GM19351 (cell line): Measurements from ENCODE around the gene DENND1A.
A peak's percentile ranks its signal among the peaks of the same experiment; 100 is the strongest.

Experiments used
- ATAC-seq: cut with Tn5 transposase; IDR thresholded peaks from one replicate; pipeline ENCODE4 v1.9.1; 2021; ENCODE audit warnings: mild to moderate bottlenecking, moderate library complexity; ENCODE audit not compliant: unreplicated experiment

The DENND1A gene

DNA sequence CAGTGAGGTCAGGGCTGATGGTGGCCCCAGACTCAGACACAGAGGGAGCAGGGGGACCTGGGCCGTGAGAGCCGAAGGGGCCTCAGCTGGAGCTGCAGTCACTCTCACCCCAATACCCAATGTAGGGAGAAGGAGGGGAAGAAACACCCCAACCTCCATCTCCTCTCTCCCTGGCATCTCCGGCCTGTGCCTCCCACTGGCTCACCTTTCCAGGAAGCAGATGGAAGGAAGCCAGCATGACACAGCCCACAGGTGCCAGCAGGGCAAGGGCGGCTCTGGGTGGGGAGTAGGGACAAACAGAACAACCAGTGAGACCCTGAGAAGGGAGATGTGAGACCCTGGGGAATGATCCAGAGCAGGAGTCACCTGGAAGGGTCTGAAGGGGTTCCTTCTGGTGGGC lies 576.9 kb downstream of the DENND1A start:
- no peak for ATAC-seq

DNA sequence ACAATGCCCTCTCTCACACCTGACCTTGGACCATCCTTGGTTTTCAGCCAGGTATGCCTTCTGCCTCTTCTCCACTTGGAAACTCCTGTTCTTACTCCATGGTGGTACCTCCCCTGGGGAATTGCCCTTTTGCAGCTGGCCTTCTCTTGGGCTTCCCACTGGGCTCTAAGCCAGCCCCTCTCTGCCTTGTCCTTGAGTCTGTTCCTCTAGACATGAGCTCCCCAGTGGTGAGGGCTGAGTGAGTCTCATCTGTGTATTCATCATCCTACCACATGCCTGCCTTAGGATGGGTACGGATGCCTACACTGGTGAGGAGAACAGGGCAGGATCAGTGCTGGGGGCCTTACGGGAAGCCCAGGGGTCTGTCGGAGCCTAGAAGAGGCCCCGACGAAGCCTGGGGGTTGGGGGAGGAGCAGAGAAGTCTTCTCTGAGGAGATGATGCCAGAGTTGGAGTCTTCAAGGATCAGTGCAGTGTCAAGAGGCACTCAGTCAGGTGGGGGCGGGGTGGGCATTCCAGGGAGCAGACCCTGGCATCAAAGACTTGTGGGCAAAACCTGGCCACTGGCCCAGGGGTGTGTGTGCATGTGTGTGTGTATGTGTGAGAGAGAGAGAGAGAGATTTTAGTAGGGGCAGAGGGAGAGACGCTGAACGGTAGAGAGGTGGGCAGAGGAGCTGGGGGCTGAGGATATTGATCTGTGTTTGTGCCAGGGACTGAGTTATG lies 579.2 kb downstream of the DENND1A start:
- no peak for ATAC-seq

DNA sequence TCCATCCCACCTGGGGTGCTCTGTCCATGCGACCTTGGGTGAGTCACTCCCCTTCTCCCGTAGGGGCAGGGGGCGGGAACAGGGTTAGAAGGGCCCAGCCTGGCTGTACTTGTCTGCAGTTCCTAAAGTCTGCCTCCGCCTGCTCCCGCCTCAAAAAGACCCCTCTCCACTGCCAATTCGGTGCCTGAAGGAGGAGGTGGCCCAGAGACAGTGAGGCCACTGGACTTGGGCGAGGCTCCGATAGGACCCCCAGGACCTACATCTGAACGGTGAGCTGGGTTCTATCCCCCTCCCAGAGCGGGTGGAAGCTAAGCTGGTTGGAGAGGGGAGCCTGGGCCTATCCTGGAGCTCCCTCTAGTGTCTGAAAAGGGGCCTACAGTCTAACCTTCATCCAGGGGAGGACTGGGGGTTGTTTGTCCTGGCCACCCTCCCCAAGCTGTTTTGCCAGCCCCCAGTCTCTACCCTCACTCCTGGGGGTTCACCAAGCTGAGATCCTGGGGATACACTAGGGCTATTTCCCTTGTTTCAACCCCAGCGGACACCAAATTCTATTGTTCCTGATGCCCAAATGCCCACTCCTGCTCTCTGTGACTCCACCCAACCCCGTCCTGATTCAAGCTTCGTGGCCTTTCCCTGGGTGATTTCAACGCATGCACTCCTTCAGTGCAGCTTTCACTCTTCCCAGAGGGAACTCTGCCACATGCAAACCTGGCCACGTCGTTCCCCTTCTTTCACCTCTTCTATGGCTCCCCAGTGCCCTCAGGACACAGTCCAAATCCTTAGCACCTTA lies 580.0 kb downstream of the DENND1A start:
- peak; percentile 78 for ATAC-seq

DNA sequence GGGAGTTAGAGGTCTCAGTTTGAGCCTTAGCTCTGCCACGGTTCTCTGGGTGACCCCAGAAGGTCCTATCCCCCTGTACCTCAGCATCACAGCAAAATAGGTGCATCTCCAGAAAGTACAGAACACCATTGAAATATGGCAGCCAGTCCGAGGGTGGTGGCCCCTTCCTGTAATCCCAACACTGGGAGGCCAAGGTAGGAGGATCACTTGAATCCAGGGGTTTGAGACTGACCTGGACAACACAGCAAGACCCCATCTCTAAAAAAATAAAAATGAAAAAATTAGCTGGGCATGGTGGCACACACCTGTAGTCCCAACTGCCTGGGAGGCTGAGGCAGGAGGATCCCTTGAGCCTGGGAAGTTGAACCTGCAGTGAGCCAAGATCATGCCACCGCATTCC lies 580.9 kb downstream of the DENND1A start:
- no peak for ATAC-seq

DNA sequence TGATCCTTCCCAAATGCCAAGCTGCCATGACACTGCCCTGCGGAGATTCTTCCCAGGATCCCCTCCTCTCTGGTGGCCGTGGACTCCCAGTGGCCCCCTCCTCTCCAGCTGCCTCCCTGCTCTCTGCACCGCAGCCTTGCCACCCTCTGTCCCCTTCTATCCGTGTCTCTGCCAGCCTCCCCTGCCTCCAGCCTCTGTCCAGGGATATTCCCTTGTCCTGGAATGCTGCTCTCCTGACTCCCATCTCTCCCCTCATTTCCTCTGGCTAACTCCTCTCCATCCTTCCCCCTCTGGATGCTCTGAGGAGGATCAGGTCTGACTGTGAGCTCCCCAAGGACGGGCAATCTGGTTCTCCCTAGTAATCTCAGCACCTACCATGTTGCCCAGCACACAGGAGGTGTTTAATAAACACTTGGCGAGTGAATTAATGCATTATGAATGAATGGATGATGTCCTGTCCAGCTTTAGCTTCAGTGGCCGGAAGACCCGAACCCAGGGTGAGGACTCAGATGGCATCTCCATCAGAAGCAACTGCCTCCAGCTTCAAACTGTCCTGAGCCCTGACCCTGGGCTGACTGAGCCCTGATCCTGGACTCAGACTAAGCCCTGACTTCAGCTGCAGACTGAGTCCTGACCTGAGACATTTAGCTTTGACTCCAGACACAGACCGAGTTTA lies 581.5 kb downstream of the DENND1A start:
- no peak for ATAC-seq

DNA sequence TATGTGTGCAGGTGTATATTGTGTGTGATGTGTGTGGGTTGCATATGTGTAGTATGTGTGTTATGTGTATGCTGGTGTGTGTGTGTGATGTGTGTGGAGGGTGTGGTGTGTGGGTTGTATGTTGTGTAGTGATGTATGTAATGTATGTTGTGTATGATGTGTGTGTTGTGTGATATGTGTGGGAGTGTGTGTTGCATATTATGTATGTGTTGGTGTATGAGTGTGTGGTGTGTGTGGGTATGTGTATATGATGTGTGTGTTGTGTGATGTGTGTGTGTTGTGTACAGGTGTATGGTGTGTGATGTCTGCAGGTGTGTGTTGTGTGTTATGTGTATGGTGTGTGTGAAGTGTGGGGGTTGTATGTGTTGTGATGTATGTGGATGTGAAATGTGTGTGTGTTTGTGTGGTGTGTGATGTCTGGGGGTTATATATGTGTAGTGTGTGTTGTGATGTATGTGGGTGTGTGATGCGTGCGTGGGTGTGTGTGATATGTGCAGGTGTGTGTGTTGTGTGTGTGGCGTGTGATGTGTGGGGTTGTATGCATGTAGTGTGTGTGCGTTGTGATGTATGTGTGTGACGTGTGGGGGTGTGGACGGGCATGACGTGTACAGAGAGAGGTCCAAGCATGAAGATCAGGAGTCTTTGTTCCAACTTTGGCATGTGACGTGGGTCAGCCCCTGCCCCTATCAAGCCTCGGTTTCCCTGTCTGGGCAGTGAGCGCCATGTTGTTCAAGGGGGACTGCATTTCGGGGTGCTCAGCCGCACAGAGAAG lies 582.5 kb downstream of the DENND1A start:
- ATAC-seq, result no peak

DNA sequence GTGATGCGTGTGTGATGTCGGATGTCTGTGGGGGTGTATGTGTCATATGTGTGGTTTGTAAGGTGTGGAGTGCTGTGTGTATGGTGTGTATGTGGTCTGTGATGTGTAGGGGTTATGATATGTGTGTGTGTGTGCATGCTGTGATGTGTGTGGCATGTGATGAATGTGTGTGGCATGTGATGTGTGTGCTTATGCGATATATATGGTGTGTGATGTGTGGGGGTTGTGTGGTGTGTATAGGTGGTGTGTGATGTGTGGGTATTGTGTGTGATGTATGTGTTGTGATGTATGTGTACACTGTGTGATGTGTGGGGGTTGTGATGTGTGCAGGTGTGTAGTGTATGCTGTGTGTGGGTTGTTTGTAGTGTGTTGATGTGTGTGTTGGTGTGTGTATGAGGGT lies 583.1 kb downstream of the DENND1A start:
- ATAC-seq, result no peak

DNA sequence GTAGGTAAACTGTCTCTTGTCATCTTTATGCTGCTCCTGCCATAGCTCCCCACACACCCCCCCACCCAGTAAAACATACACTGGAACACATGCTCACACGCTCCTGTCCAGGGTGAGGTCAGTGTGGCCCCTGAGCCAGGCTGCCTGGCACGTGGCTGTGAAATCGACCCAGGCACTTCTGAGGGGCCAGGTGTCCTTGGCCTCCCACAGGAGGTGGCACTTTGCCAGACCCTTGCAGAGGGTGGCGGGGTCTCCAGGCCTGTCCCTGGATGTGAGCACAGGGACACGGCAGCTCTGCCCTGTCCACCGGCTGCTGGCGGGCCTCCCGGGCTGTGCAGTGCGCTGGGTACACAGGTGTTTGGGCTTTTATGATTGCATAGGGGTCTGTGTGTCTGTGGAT lies 583.9 kb downstream of the DENND1A start:
- ATAC-seq, result no peak

DNA sequence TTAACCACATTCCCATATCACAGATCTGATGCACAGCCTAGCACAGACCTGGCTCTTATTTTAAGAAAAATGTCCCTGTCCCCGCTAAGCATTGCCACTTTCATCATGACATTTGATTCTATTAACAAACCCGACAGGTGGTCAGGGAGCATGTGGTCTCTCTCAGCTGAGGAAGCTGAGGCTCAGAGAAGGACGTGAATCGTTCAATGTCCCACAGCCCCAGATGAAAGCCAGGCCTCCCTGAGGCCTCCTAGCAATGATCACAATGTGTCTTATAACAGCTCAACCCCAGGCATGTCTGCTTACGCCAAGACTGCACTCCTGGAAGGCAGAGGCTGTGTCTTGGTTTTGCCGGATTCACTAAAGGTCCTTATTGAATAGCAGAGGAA lies 584.4 kb downstream of the DENND1A start:
- no peak for ATAC-seq

DNA sequence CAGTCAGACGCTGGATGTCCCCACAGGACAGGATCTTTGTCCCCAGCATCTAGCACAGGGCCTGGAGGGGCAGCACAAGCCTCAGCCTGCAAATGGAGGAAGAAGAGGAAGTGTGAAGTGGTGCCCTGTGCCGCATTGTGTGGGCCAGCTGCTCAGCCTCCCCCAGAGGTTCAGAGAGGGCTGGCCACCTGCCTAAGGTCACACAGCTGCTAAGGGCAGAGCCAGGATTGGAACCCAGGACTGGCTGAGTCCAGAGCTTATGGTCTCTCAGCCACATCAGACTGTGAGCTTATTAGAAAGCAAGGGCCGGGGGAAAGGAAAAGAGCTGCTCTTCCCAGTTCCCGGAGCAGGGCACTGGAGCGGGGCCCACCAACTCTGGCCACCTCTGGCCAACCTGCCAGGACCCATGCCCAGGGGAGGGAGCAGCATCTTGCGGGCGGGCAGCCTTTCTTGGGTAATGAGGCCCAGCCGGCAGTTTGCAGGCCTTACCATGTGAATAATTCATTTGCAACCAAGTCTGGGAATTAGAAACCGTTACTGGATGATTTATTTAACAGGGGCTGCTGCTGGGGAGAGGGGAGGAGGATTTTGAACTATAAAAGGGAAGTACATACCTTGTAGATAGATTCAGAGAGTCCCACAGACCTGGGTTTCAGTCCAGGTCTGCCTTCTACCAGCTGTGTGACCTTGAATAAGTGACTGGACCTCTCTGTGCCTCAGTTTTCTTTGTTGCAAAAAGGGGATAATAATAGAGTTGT lies 585.6 kb downstream of the DENND1A start:
- ATAC-seq, result no peak

DNA sequence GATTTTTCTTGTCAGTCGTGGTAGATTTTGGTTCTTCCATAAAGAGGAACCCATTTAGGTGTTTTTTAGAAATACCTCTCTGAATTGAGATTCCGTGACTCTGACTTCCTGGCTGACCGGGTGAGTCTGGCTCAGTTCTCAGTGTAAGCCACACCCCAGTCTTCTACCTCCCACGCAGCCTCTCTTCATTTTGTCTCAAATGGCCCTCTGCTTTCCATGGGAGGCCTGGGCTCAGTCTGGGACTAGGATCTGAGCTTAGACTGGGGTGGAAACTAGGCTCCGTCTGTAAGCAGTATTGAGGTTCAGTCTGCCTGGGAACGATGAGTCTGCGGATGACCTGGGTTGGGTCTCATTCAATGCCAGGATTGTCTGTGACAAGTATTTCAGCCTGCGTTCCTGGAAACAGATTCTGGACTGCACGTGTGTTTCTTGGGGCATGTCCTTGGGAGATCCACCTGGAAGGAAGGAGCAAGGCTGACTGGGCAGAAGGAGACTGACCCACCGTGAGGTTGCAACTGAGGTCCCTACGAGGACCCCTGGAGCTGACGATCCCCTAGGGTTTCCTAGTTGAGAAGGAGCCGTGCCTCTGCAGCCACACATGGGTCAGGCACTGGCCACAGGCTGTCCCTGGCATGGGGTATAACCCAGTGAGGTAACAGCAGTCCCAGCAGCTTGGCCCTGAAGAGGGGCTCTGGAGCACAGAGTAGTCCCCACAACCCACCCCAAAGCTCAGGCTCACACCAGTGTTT lies 586.3 kb downstream of the DENND1A start:
- peak; percentile 39 for ATAC-seq

DNA sequence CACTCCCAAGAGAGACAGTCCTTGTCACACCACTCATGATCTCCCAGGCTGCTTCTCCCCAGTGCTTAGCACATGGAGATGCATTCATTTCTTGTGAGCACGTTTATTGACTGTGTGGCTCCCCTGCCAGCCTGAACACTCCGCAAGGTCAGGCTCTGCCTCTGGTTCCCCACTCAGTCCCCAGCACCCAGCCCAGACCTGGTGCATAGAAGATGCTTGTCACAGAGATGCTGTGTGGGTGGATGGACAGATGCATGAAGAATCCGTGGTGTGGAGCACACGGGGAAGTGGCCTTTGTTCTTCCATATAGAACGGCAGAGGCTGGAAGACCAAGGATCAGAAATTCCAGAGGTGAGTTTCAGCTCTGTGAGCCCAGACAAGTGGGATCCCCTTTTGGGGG lies 587.7 kb downstream of the DENND1A start:
- ATAC-seq, result no peak

DNA sequence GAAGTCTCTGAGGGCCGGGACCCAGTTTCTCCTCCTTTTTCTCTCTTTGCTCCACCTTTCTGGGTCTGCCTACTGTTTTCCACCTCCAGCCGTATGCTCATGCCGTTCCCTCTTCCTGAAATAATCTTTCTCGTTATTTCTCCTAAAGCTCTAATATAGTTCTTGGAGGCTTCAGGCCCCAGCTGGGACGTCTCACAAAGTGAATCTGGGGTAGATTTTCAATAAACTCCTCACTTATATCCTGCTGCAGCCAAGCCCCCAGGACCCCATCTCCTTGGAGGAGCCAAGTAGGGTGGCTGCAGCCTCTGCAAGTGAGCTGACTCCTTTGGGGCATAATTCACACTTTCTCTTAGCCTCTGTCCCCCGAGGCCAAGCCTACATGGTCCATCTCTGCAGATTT lies 588.1 kb downstream of the DENND1A start:
- ATAC-seq, result no peak

DNA sequence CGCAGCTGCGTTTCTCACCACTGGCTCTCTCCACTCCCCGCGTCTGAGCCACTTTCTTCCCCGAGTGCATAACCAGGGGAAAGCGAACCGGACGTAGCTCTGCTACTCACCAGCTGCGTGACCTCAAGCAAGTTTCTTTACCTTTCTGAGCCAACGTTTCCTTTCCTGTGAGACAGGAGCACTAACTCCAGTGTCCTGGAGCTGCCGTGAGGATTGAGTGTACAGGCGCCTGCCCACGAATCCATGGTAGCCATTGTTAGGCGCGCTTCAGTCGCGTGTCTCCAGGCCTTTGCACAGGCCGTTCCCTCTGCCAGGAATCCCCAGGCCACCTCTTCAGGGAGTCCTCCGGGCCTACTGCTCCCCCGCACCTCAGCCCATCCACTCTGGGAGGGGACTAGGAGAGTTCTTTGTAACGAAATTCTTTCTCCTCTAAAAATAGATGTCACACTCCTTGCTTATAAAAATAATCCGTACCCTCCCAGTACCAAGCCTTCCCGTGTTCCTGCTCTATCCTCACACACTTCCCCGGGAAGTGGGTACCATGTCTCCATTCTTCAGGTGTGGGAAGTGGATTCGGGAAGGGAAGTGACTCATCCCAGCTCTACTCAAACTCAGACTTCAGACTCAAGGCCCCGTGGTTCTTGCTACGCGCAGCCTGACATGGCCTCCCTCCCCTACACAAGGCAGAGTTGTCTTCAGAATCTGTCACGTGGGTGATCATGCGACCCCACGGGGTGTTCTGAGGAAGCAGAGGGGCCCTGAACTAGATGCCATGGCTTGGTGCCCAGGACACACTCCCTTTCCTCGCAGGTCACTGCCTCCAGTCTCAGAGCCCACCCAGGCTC lies 590.0 kb downstream of the DENND1A start:
- peak; percentile 40 for ATAC-seq

DNA sequence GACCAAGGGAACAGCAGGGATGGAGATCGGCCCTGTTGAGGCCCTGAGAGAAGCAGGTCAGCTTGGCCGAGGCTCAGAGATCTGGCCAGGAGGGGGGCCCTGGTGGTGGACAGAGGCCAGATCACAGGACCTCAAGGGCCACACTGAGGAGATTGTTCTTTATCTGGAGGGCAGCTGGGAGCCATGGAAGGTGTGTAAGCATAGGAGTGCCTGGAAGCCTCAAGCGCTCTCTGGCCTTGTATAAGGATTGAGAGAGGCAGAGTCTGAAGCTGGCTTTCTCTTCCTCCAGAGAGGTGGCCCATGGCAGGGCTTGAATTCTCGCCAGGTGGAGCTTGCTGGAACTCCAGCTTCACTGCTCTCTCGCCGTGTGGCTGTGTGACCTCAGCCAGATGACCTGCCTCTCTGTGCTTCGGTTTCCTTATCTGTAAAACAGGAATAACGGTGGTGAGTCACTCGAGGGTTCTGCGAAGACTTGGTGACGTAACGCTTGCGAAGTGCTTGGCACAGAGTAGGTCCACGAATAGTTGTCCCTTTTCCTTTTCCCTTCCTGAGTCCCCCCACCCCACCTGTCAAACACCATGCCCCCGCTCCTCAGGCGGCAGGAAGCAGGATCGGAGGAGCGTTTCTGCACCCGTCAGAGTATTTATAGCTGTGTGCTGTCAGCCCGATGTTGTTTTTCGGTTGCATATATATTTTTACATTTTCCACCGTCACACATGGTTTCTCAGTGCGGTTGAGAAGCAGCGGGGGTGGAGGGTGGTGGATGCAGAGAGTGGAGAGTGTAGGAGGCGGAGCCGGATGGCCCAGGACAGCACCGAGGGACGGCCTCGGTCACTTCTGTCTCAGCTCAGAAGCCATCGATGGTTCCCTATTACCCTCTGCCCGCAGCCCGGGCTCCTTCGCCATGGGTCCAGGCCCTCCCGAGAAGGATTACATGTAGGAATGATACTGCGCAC lies 590.9 kb downstream of the DENND1A start:
- ATAC-seq, result peak; percentile 65

DNA sequence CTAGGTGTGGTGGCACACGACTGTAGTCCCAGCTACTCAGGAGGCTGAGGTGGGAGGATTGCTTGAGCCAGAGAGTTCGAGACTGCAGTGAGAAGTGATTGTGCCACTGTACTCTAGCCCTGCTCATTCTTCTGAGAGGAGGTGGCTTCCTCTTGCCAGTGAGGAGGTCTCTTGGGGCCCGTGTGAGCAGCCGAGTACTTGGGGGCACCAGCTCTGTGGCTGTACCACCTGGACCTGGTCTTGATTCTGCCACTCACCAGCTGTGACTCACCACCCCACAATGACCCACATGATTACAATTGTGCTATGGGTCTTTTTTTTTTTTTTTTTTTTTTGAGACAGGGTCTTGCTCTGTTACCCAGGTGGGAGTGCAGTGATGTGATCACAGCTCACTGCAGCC lies 592.0 kb downstream of the DENND1A start:
- ATAC-seq, result no peak

DNA sequence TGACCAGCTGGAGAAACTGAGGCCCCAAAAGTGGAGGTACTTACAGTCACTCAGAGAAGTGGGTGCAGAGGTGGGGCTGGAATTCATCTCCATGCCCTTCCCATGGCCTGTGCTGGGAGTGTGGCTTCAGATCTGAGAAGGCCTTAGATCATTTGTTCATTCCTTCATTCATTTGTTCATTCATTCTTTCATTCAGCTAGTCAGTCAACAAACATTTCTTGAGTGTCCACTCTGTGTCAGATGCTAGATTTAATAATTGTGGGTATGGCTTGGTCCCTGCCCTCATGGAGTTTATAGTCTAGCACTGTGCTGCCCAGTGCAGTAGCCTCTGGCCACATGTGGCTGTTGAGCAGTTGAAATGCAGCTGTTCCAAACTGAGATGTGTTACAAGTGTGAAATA lies 593.0 kb downstream of the DENND1A start:
- ATAC-seq, result no peak

DNA sequence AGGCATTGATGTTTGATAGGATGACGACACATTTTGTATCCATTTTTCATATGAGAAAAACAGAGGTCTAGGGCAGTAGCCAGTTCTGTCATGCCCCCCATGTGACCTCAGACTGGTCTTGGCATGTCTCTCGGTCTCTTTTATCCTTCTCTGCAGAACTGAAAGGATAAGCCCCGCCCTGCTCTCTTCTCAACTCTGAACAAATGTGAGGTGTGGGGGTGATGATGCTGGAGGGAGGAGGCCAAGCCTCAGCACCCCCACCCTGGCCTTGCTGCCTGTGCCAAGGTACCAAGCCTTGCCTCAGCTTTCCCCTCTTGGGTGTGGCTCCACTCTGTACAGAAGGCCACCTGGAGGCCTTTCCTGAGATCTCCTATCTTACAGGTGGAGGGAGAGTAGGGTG lies 593.5 kb downstream of the DENND1A start:
- ATAC-seq, result no peak
